ENCODE measurements around the gene CLOCK. TPM values are rescaled to one million over a fixed set of nuclear protein-coding genes. Genes with fewer than 3 reads are reported as not detected.

Gene CLOCK, protein sequence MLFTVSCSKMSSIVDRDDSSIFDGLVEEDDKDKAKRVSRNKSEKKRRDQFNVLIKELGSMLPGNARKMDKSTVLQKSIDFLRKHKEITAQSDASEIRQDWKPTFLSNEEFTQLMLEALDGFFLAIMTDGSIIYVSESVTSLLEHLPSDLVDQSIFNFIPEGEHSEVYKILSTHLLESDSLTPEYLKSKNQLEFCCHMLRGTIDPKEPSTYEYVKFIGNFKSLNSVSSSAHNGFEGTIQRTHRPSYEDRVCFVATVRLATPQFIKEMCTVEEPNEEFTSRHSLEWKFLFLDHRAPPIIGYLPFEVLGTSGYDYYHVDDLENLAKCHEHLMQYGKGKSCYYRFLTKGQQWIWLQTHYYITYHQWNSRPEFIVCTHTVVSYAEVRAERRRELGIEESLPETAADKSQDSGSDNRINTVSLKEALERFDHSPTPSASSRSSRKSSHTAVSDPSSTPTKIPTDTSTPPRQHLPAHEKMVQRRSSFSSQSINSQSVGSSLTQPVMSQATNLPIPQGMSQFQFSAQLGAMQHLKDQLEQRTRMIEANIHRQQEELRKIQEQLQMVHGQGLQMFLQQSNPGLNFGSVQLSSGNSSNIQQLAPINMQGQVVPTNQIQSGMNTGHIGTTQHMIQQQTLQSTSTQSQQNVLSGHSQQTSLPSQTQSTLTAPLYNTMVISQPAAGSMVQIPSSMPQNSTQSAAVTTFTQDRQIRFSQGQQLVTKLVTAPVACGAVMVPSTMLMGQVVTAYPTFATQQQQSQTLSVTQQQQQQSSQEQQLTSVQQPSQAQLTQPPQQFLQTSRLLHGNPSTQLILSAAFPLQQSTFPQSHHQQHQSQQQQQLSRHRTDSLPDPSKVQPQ
- total RNA-seq (2021; ENCODE audit: unreplicated experiment) (24.9 TPM), Bru-seq, nascent RNA (percentile 80 among the genes with signal in this experiment), BruChase-seq, experiment 1, labeled RNA remaining after a 2-hour chase (percentile 83 among the genes with signal in this experiment), BruChase-seq, experiment 2, labeled RNA remaining after a 6-hour chase (percentile 86 among the genes with signal in this experiment)
- 6.8 TPM for polyA plus RNA-seq (2012; ENCODE audit: insufficient read length)
- long read RNA-seq, transcript CLOCK-211 (23 exons, 3,580 nt): major isoform, 7 of 29 reads
- long read RNA-seq, partial matches to known transcripts: 7 of 29 reads
- long read RNA-seq, other reads (novel, unspliced or antisense): 15 of 29 reads

DNA sequence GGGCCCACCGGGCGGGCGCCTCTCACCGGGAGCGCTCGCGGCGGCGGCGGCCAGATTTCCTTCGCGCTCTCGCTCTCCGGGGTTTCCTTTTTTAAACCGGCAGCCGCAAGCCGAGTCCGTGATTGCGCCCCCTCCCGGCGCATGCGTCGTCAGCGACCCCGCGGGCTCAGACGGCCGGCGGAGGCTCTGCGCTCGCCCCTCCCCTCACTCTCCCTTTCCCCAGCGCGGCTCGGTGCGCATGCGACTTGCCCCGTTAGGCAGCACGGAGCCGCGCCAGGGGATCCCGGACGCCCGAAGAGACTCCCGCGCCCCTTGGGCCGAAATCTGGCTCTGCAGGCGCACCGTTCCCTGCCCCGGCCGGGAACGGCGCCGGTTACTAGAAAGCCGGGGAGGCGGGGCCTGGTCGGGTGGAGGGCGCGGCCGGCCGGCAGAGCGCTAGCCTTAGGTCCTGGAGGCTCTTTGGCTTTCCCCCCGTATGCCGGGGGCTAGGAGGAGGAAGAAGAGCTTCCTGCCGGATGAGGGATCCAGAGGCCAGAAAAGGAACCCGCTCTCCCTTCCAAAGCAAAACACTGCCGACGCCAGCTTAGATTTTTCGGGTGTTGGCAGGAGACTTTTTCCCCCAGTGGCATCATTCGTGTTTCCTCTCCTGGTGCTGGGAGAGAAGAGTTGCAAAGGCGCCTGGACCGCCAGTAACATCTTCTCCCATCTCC, at the start of gene CLOCK:
Gene CLOCK (minus strand): TSS at position 154 of the 710 bp plus-strand sequence. CDS start 64,124 bp downstream, outside the sequence.
- Histone ChIP-seq H3K27me3 (ENCODE audit: control insufficient read depth, insufficient read depth, low read length) (no peaks in the 10 kb centered on the region), H3K4me1 (ENCODE audit: control insufficient read depth, insufficient read depth, low read length) (peaks cover 20% of the 10 kb centered on the region), H3K36me3 (ENCODE audit: control insufficient read depth, insufficient read depth, low read length) (peaks cover 4% of the 10 kb centered on the region; the same call in 1 of the 2 replicates), H3K9me3 (ENCODE audit: control insufficient read depth, insufficient read depth, low read depth, low read length) (no peaks in the 10 kb centered on the region), H3K4me3 (ENCODE audit: low read depth in 2 of 2, low read length in 2 of 2) (peak within 1 kb of the TSS; percentile 80 to 84), H3K27ac (ENCODE audit: low read length) (peak within 1 kb of the TSS; percentile 89)
- intact Hi-C loops (cut with micrococcal nuclease; ENCODE audit: unreplicated experiment): no loop called here
- BruUV-seq (replicated peaks): no TSS peak
- no peak for TF ChIP-seq TCF7L2 (IDR thresholded peaks at IDR 0.05; ENCODE audit: low read depth, low read length)
- TF ChIP-seq, protein P1, sequence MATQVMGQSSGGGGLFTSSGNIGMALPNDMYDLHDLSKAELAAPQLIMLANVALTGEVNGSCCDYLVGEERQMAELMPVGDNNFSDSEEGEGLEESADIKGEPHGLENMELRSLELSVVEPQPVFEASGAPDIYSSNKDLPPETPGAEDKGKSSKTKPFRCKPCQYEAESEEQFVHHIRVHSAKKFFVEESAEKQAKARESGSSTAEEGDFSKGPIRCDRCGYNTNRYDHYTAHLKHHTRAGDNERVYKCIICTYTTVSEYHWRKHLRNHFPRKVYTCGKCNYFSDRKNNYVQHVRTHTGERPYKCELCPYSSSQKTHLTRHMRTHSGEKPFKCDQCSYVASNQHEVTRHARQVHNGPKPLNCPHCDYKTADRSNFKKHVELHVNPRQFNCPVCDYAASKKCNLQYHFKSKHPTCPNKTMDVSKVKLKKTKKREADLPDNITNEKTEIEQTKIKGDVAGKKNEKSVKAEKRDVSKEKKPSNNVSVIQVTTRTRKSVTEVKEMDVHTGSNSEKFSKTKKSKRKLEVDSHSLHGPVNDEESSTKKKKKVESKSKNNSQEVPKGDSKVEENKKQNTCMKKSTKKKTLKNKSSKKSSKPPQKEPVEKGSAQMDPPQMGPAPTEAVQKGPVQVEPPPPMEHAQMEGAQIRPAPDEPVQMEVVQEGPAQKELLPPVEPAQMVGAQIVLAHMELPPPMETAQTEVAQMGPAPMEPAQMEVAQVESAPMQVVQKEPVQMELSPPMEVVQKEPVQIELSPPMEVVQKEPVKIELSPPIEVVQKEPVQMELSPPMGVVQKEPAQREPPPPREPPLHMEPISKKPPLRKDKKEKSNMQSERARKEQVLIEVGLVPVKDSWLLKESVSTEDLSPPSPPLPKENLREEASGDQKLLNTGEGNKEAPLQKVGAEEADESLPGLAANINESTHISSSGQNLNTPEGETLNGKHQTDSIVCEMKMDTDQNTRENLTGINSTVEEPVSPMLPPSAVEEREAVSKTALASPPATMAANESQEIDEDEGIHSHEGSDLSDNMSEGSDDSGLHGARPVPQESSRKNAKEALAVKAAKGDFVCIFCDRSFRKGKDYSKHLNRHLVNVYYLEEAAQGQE (IDR thresholded peaks at IDR 0.05; ENCODE audit: insufficient read depth in 1 of 2, low read depth in 2 of 2, low read length in 1 of 2): no peak
- TF ChIP-seq SIN3A (IDR thresholded peaks at IDR 0.05; ENCODE audit: borderline replicate concordance, insufficient read depth, low read depth, low read length): peak; percentile 61; the same call in 1 of the 2 replicates
- TF ChIP-seq, protein P2, sequence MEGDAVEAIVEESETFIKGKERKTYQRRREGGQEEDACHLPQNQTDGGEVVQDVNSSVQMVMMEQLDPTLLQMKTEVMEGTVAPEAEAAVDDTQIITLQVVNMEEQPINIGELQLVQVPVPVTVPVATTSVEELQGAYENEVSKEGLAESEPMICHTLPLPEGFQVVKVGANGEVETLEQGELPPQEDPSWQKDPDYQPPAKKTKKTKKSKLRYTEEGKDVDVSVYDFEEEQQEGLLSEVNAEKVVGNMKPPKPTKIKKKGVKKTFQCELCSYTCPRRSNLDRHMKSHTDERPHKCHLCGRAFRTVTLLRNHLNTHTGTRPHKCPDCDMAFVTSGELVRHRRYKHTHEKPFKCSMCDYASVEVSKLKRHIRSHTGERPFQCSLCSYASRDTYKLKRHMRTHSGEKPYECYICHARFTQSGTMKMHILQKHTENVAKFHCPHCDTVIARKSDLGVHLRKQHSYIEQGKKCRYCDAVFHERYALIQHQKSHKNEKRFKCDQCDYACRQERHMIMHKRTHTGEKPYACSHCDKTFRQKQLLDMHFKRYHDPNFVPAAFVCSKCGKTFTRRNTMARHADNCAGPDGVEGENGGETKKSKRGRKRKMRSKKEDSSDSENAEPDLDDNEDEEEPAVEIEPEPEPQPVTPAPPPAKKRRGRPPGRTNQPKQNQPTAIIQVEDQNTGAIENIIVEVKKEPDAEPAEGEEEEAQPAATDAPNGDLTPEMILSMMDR (IDR thresholded peaks at IDR 0.05): peak; percentile 42
- TF ChIP-seq POLR2AphosphoS5 (IDR thresholded peaks at IDR 0.05; ENCODE audit: low read depth, low read length): no peak; the same call in 1 of the 2 replicates
- in situ Hi-C loops (cut with HindIII; ENCODE audit: low pct_unique_long_range_greater_than_20kb, low sequenced_read_pairs): no loop called here
- ChIA-PET POLR2A (interaction anchor here (0.6 kb wide), 1 partner anchor 329 kb away, joined by 3 read pairs; no protein-coding TSS in a partner anchor), CTCF (interaction anchor here (0.6 to 0.7 kb wide), 2 partner anchors 111 to 889 kb away, joined by 3 to 4 read pairs; partner anchors contain the start of gene PAICS)
- ATAC-seq: peak; percentile 88
- DNase-seq (ENCODE audit: low read depth, low spot score): no peak

DNA sequence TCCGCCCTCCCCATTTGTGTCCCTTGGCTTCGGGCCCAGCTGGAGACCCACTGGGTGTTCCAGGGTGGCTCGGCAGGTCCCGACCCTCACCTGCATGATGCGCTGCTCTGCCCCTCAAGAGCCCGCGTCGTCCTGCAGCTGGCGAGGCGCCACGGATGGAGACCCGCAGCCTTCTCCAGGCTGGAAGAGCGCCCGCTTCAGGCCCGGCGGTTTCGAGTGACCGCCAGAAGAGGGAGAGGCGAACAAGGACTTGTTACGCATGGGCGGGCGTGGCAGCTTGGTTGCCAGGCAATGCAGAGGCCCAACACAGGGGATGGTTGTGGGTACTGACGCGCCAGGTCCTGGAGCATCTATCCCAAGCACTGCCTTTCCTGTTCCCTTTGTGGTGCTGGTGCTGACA, 45.3 kb upstream of the CLOCK start, which contains the start of gene PDCL2:
Gene PDCL2 (minus strand): TSS at position 232 of the 400 bp plus-strand sequence. CDS start 136 bp downstream, at position 96.
- Histone ChIP-seq H3K36me3 (ENCODE audit: control insufficient read depth, insufficient read depth, low read length) (no peaks in the 10 kb centered on the region), H3K9me3 (ENCODE audit: control insufficient read depth, insufficient read depth, low read depth, low read length) (no peaks in the 10 kb centered on the region), H3K27me3 (ENCODE audit: control insufficient read depth, insufficient read depth, low read length) (no peaks in the 10 kb centered on the region), H3K27ac (ENCODE audit: low read length) (no peak within 1 kb of the TSS), H3K4me3 (ENCODE audit: low read depth in 2 of 2, low read length in 2 of 2) (no peak within 1 kb of the TSS), H3K4me1 (ENCODE audit: control insufficient read depth, insufficient read depth, low read length) (no peaks in the 10 kb centered on the region)
- DNase-seq (ENCODE audit: low read depth, low spot score) (no peak), ATAC-seq (no peak)
- CTCF ChIA-PET: no interaction called here
- TF ChIP-seq, protein P2 (IDR thresholded peaks at IDR 0.05): no peak
- no peak for TF ChIP-seq POLR2AphosphoS5 (IDR thresholded peaks at IDR 0.05; ENCODE audit: low read depth, low read length)
- no peak for TF ChIP-seq TCF7L2 (IDR thresholded peaks at IDR 0.05; ENCODE audit: low read depth, low read length)
- TF ChIP-seq, protein P1 (IDR thresholded peaks at IDR 0.05; ENCODE audit: insufficient read depth in 1 of 2, low read depth in 2 of 2, low read length in 1 of 2): no peak
- no peak for TF ChIP-seq SIN3A (IDR thresholded peaks at IDR 0.05; ENCODE audit: borderline replicate concordance, insufficient read depth, low read depth, low read length)
- POLR2A ChIA-PET: no interaction called here
- intact Hi-C loops (cut with micrococcal nuclease; ENCODE audit: unreplicated experiment): no loop called here
- in situ Hi-C loops (cut with HindIII; ENCODE audit: low pct_unique_long_range_greater_than_20kb, low sequenced_read_pairs): no loop called here
- no TSS peak for BruUV-seq (replicated peaks)

All from Panc1 (cell line).